ENCODE data around the gene SCNN1A. TPM values are rescaled to one million over a fixed set of nuclear protein-coding genes. Genes with fewer than 3 reads are reported as not detected.
"Not testable (repeated sequence)": the region's sequence is repeated elsewhere in the genome, so short reads cannot be mapped to it uniquely, and the experiment has no call there.

Gene SCNN1A
- total RNA-seq, 2 experiments from 2014 or later = 0.78 to 1.3 TPM

- DNase-seq = no peak
- H3K27me3 Mint-ChIP-seq = no peaks in the 10 kb centered on the region
- peaks cover 4% of the 10 kb centered on the region for H3K9me3 Mint-ChIP-seq
- POLR2A ChIA-PET = interaction anchor here (1.0 to 2.4 kb wide), 9 partner anchors 10 to 597 kb away, joined by 3 to 38 read pairs (median 5); partner anchors contain the start of genes C12orf57, MRPL51, RNU7-1 and VAMP1
- CTCF ChIA-PET = interaction anchor here (0.8 to 2.1 kb wide), 7 partner anchors 10 to 215 kb away, joined by 3 to 20 read pairs (median 6); no protein-coding TSS in a partner anchor
- H3K4me3 Mint-ChIP-seq = peak overlapping the region; percentile 7
- H3K36me3 Mint-ChIP-seq (ENCODE audit: low read depth) = peaks cover 5% of the 10 kb centered on the region
- H3K27ac Mint-ChIP-seq = peak overlapping the region; percentile 78
- H3K4me1 Mint-ChIP-seq = peaks cover 51% of the 10 kb centered on the region
Measured at GRCh38 chr12:6346235-6346832, 29.0 kb downstream of the SCNN1A start.

- H3K27ac Mint-ChIP-seq = peak overlapping the region; percentile 78
- H3K4me3 Mint-ChIP-seq = peak overlapping the region; percentile 26
- H3K4me1 Mint-ChIP-seq = peaks cover 51% of the 10 kb centered on the region
- H3K9me3 Mint-ChIP-seq = peaks cover 4% of the 10 kb centered on the region
- ChIA-PET CTCF (interaction anchor here (0.8 to 2.1 kb wide), 10 partner anchors 9 to 216 kb away, joined by 3 to 20 read pairs (median 5); no protein-coding TSS in a partner anchor), POLR2A (interaction anchor here (1.0 to 2.4 kb wide), 11 partner anchors 10 to 598 kb away, joined by 3 to 38 read pairs (median 5); partner anchors contain the start of genes C12orf57, MRPL51, RNU7-1 and TAPBPL)
- H3K36me3 Mint-ChIP-seq (ENCODE audit: low read depth) = peaks cover 5% of the 10 kb centered on the region
- no peaks in the 10 kb centered on the region for H3K27me3 Mint-ChIP-seq
- peak; percentile 63 for DNase-seq
Measured at GRCh38 chr12:6345319-6346091, 29.9 kb downstream of the SCNN1A start.

- ChIA-PET POLR2A (interaction anchor here (1.0 kb wide), 1 partner anchor 15 kb away, joined by 3 read pairs; no protein-coding TSS in a partner anchor), CTCF (interaction anchor here (0.7 to 2.1 kb wide), 3 partner anchors 8 to 19 kb away, joined by 3 to 20 read pairs (median 3); no protein-coding TSS in a partner anchor)
- H3K4me3 Mint-ChIP-seq; H3K27ac Mint-ChIP-seq; H3K27me3 Mint-ChIP-seq; DNase-seq; H3K9me3 Mint-ChIP-seq; H3K36me3 Mint-ChIP-seq (ENCODE audit: low read depth): not testable (repeated sequence)
- H3K4me1 Mint-ChIP-seq = peaks cover 51% of the 10 kb centered on the region
Measured at GRCh38 chr12:6344101-6344660, 31.2 kb downstream of the SCNN1A start.

DNA sequence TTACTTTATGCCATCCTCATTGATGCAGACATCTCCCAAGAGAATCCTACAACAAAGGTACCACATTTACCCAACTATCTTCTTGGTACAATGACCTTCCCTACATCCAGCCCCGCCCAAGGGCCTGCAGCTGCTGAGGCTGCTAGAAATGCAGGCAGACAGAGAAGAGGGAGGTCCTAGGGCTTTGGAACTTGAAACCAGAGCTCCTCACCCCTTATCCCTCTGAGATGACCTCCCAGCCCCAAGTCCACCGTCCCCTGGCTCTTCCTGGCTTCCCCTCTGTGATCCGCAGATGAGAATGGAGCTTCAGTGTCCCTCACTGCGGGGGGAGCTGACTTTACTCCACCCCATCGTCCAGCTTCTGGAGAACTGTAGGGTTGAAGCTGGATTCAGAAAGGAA is 31.8 kb downstream of the SCNN1A start:
- Mint-ChIP-seq H3K36me3 (ENCODE audit: low read depth) (peaks cover 5% of the 10 kb centered on the region), H3K27ac (peak overlapping the region; percentile 5), H3K4me1 (peaks cover 51% of the 10 kb centered on the region), H3K4me3 (no peak overlapping the region), H3K9me3 (peaks cover 4% of the 10 kb centered on the region), H3K27me3 (no peaks in the 10 kb centered on the region)
- CTCF ChIA-PET = interaction anchor here (0.7 kb wide), 1 partner anchor 12 kb away, joined by 3 read pairs; no protein-coding TSS in a partner anchor
- POLR2A ChIA-PET = interaction anchor here (1.0 kb wide), 1 partner anchor 15 kb away, joined by 3 read pairs; no protein-coding TSS in a partner anchor
- DNase-seq = no peak

GRCh38 chr12:6342140-6342889 is 33.0 kb downstream of the SCNN1A start:
- H3K9me3 Mint-ChIP-seq = peaks cover 4% of the 10 kb centered on the region
- DNase-seq = no peak
- ChIA-PET CTCF (interaction anchor here (1.0 kb wide), 1 partner anchor 123 kb away, joined by 3 read pairs; no protein-coding TSS in a partner anchor), POLR2A (interaction anchor here (4.5 kb wide), 1 partner anchor 21 kb away, joined by 22 read pairs; no protein-coding TSS in a partner anchor)
- no peaks in the 10 kb centered on the region for H3K27me3 Mint-ChIP-seq
- peaks cover 47% of the 10 kb centered on the region for H3K4me1 Mint-ChIP-seq
- peaks cover 5% of the 10 kb centered on the region for H3K36me3 Mint-ChIP-seq (ENCODE audit: low read depth)
- no peak overlapping the region for H3K4me3 Mint-ChIP-seq
- no peak overlapping the region for H3K27ac Mint-ChIP-seq

DNA sequence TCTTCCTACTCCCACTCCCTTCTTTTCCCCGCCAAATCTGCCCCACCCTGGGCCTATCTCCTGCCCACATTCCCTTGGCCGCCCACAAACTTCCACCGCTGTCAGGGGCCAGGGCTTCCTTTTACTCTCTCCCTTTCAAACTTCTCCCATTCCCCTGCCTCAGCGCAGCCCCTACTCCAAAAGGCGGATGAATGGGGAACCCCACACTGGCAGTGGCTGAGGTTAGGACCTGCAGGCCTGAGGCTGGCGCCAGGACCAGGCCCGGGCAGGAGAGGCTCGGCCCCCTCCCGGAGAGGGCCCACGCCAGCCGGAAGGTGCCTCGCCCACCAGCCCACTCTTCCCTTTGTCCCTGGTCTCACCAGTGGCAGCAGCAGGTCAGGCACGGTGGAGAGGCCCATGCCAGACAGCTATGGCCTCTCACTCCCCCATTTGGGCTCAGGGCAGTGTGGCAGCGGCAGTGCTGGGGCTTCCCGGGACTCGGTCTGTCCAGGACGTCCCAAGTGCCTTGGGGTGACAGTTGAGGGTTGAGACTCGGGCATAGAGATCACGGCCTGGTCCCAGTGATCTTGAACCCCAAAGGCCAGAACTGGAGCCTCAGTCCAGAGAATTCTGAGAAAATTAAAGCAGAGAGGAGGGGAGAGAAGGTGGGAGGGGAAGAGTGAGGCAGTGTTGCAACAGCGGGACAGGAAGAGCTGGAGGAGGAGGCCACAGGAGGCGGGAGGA is 33.8 kb downstream of the SCNN1A start, which contains the start of gene TNFRSF1A:
Gene TNFRSF1A, minus strand, starts transcription at position 660 of the 723 bp plus-strand sequence. Its CDS starts 262 bp downstream, at position 398.
- Mint-ChIP-seq H3K4me1 (peaks cover 40% of the 10 kb centered on the region), H3K9me3 (no peaks in the 10 kb centered on the region), H3K27me3 (no peaks in the 10 kb centered on the region), H3K4me3 (no peak within 1 kb of the TSS), H3K27ac (peak within 1 kb of the TSS; percentile 50), H3K36me3 (ENCODE audit: low read depth) (peaks cover 3% of the 10 kb centered on the region)
- POLR2A ChIA-PET = interaction anchor here (1.4 to 4.5 kb wide), 2 partner anchors 21 to 129 kb away, joined by 3 to 22 read pairs; partner anchors contain the start of gene VAMP1
- peak; percentile 54 for DNase-seq
- CTCF ChIA-PET = interaction anchor here (1.0 kb wide), 2 partner anchors 18 to 124 kb away, joined by 3 read pairs; no protein-coding TSS in a partner anchor

GRCh38 chr12:6340745-6341416 is 34.5 kb downstream of the SCNN1A start:
- H3K4me1 Mint-ChIP-seq = peaks cover 33% of the 10 kb centered on the region
- H3K9me3 Mint-ChIP-seq = no peaks in the 10 kb centered on the region
- H3K27me3 Mint-ChIP-seq = no peaks in the 10 kb centered on the region
- H3K4me3 Mint-ChIP-seq = no peak overlapping the region
- DNase-seq = no peak
- H3K36me3 Mint-ChIP-seq (ENCODE audit: low read depth) = peaks cover 3% of the 10 kb centered on the region
- no peak overlapping the region for H3K27ac Mint-ChIP-seq
- ChIA-PET CTCF (interaction anchor here (1.0 to 1.9 kb wide), 2 partner anchors 18 to 26 kb away, joined by 3 to 9 read pairs; no protein-coding TSS in a partner anchor), POLR2A (interaction anchor here (1.4 to 4.5 kb wide), 3 partner anchors 22 to 130 kb away, joined by 3 to 22 read pairs (median 7); partner anchors contain the start of gene VAMP1)

- peak; percentile 33 for DNase-seq
- no peak overlapping the region for H3K4me3 Mint-ChIP-seq
- no peaks in the 10 kb centered on the region for H3K9me3 Mint-ChIP-seq
- H3K27ac Mint-ChIP-seq = no peak overlapping the region
- ChIA-PET CTCF (interaction anchor here (0.8 to 1.9 kb wide), 7 partner anchors 14 to 125 kb away, joined by 3 to 9 read pairs (median 5); no protein-coding TSS in a partner anchor), POLR2A (interaction anchor here (0.8 to 4.5 kb wide), 8 partner anchors 23 to 195 kb away, joined by 3 to 22 read pairs (median 4); partner anchors contain the start of genes MRPL51 and VAMP1)
- peaks cover 26% of the 10 kb centered on the region for H3K4me1 Mint-ChIP-seq
- H3K27me3 Mint-ChIP-seq = no peaks in the 10 kb centered on the region
- peaks cover 10% of the 10 kb centered on the region for H3K36me3 Mint-ChIP-seq (ENCODE audit: low read depth)
Measured at GRCh38 chr12:6340032-6340638, 35.2 kb downstream of the SCNN1A start.

DNA sequence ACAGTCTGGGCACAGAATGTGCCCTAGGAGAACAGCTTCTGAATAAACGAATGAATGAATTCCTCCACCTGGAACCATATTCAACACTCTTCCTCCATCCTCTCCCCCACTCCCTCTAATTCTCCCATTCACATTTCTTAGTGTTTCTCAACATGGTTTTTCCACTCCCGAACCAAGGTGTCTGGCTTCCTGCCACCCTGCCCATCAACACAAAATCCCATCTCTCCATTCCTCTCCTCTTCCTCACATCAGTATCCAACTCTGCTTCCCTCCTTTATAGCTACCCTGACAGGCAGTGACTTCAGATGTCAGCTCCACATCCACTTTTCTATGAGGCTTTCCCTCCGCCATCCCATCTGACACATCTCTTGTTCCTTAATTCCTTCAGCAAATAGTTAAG is 36.4 kb downstream of the SCNN1A start:
- Mint-ChIP-seq H3K27ac (no peak overlapping the region), H3K27me3 (no peaks in the 10 kb centered on the region), H3K36me3 (ENCODE audit: low read depth) (peaks cover 21% of the 10 kb centered on the region), H3K4me3 (no peak overlapping the region), H3K4me1 (peaks cover 22% of the 10 kb centered on the region), H3K9me3 (no peaks in the 10 kb centered on the region)
- CTCF ChIA-PET = interaction anchor here (0.8 to 1.9 kb wide), 7 partner anchors 12 to 127 kb away, joined by 3 to 9 read pairs (median 5); no protein-coding TSS in a partner anchor
- no peak for DNase-seq
- POLR2A ChIA-PET = interaction anchor here (0.6 to 4.5 kb wide), 11 partner anchors 12 to 196 kb away, joined by 3 to 22 read pairs (median 4); partner anchors contain the start of gene VAMP1

GRCh38 chr12:6338536-6338935 is 36.8 kb downstream of the SCNN1A start:
- H3K27ac Mint-ChIP-seq, H3K27me3 Mint-ChIP-seq, H3K9me3 Mint-ChIP-seq, H3K4me3 Mint-ChIP-seq, DNase-seq: not testable (repeated sequence)
- ChIA-PET CTCF (interaction anchor here (1.1 to 1.6 kb wide), 4 partner anchors 11 to 127 kb away, joined by 4 to 6 read pairs (median 6); no protein-coding TSS in a partner anchor), POLR2A (interaction anchor here (0.7 to 4.5 kb wide), 8 partner anchors 11 to 197 kb away, joined by 3 to 22 read pairs (median 4); partner anchors contain the start of gene VAMP1)
- Mint-ChIP-seq H3K36me3 (ENCODE audit: low read depth) (peaks cover 25% of the 10 kb centered on the region), H3K4me1 (peaks cover 19% of the 10 kb centered on the region)

Data from activated CD4-positive, alpha-beta memory T cell treated with anti-CD3 and anti-CD28 coated beads, Interleukin-2, amount 10 ng/mL, durations not matched to agents 7 days and 5 days (primary cell).